Measurements from ENCODE around the gene CISTR.

CISTR gene

GRCh38 chr12:53768976-53769375, 17.2 kb upstream of the CISTR start:
- H3K4me3 ChIP-seq (ENCODE audit: low read length) = no peak overlapping the region
- TF ChIP-seq CTCF (IDR thresholded peaks at IDR 0.05; ENCODE audit: low read depth, low read length, poor library complexity, severe bottlenecking) = no peak
- no peak for TF ChIP-seq EZH2phosphoT487 (IDR thresholded peaks at IDR 0.05; ENCODE audit: borderline replicate concordance, low read length)
- H3K79me2 ChIP-seq (ENCODE audit: control insufficient read depth, low read length) = no peaks in the 10 kb centered on the region
- H3K9me2 ChIP-seq (replicated peaks; ENCODE audit: control insufficient read depth, low read length) = no peaks in the 10 kb centered on the region
- no peaks in the 10 kb centered on the region for H3K9me3 ChIP-seq (ENCODE audit: control insufficient read depth, insufficient read depth, low read length)
- peaks cover 4% of the 10 kb centered on the region; the same call in 1 of the 2 replicates for H3K36me3 ChIP-seq (ENCODE audit: control insufficient read depth, low read length)
- no peaks in the 10 kb centered on the region for H3F3A ChIP-seq (ENCODE audit: control insufficient read depth, insufficient read depth)
- H3K4me2 ChIP-seq (ENCODE audit: low read length) = no peak overlapping the region
- no peak overlapping the region for H3K27ac ChIP-seq (ENCODE audit: low read depth, low read length)
- H4K20me1 ChIP-seq (ENCODE audit: control insufficient read depth, insufficient read depth, low read depth, low read length) = no peaks in the 10 kb centered on the region; the same call in 1 of the 2 replicates
- H3K27me3 ChIP-seq (ENCODE audit: control insufficient read depth, low read length) = no peaks in the 10 kb centered on the region
- H3K4me1 ChIP-seq (ENCODE audit: control insufficient read depth, low read length) = no peaks in the 10 kb centered on the region

- Histone ChIP-seq H3K9me2 (replicated peaks; ENCODE audit: control insufficient read depth, low read length) (no peaks in the 10 kb centered on the region), H4K20me1 (ENCODE audit: control insufficient read depth, insufficient read depth, low read depth, low read length) (no peaks in the 10 kb centered on the region; the same call in 1 of the 2 replicates), H3K4me2 (ENCODE audit: low read length) (no peak overlapping the region), H3K9me3 (ENCODE audit: control insufficient read depth, insufficient read depth, low read length) (no peaks in the 10 kb centered on the region), H3K4me1 (ENCODE audit: control insufficient read depth, low read length) (no peaks in the 10 kb centered on the region), H3K4me3 (ENCODE audit: low read length) (no peak overlapping the region), H3F3A (ENCODE audit: control insufficient read depth, insufficient read depth) (no peaks in the 10 kb centered on the region), H3K36me3 (ENCODE audit: control insufficient read depth, low read length) (peaks cover 12% of the 10 kb centered on the region), H3K27ac (ENCODE audit: low read depth, low read length) (no peak overlapping the region), H3K79me2 (ENCODE audit: control insufficient read depth, low read length) (no peaks in the 10 kb centered on the region), H3K27me3 (ENCODE audit: control insufficient read depth, low read length) (no peaks in the 10 kb centered on the region)
- TF ChIP-seq EZH2phosphoT487 (IDR thresholded peaks at IDR 0.05; ENCODE audit: borderline replicate concordance, low read length) (no peak), CTCF (IDR thresholded peaks at IDR 0.05; ENCODE audit: low read depth, low read length, poor library complexity, severe bottlenecking) (no peak)
Observed at GRCh38 chr12:53766881-53767280, 15.1 kb upstream of the CISTR start.

GRCh38 chr12:53765891-53766290, 14.1 kb upstream of the CISTR start:
- TF ChIP-seq CTCF (IDR thresholded peaks at IDR 0.05; ENCODE audit: low read depth, low read length, poor library complexity, severe bottlenecking) (no peak), EZH2phosphoT487 (IDR thresholded peaks at IDR 0.05; ENCODE audit: borderline replicate concordance, low read length) (no peak)
- Histone ChIP-seq H3K27ac (ENCODE audit: low read depth, low read length) (no peak overlapping the region), H3K9me2 (replicated peaks; ENCODE audit: control insufficient read depth, low read length) (no peaks in the 10 kb centered on the region), H3K79me2 (ENCODE audit: control insufficient read depth, low read length) (0 out of 2 replicates have a peak, but pooled peaks cover 3% of the 10 kb centered on the region), H3K36me3 (ENCODE audit: control insufficient read depth, low read length) (peaks cover 12% of the 10 kb centered on the region), H3K4me2 (ENCODE audit: low read length) (no peak overlapping the region), H4K20me1 (ENCODE audit: control insufficient read depth, insufficient read depth, low read depth, low read length) (no peaks in the 10 kb centered on the region; the same call in 1 of the 2 replicates), H3K9me3 (ENCODE audit: control insufficient read depth, insufficient read depth, low read length) (no peaks in the 10 kb centered on the region), H3K4me3 (ENCODE audit: low read length) (no peak overlapping the region), H3K4me1 (ENCODE audit: control insufficient read depth, low read length) (no peaks in the 10 kb centered on the region), H3K27me3 (ENCODE audit: control insufficient read depth, low read length) (no peaks in the 10 kb centered on the region), H3F3A (ENCODE audit: control insufficient read depth, insufficient read depth) (no peaks in the 10 kb centered on the region)

Measured in DOHH2 (cell line).